A673 (cell line): ENCODE data around the gene ZFR. TPM values are rescaled to one million over a fixed set of nuclear protein-coding genes. Genes with fewer than 3 reads are reported as not detected.
A peak's percentile ranks its signal among the peaks of the same experiment; 100 is the strongest.

Experiments used
- BruUV-seq: library from RNA; stranded (reverse); fragments of 400-500 nt; replicated peaks from 2 replicates; lab custom pipeline; 2021; lab: Mats Ljungman, UMichigan
- CTCF ChIA-PET: fragments of 300-600 bp; sonication (Branson Sonifier 250); formaldehyde crosslinking; loops from one replicate; lab custom pipeline; 2022; ENCODE audit warnings: antibody characterized with exemption; lab: Charles Lee
- POLR2A ChIA-PET: fragments of 300-600 bp; sonication (Branson Sonifier 250); formaldehyde crosslinking; loops from one replicate; lab custom pipeline; 2022; ENCODE audit warnings: antibody characterized with exemption; ENCODE audit not compliant: low non-redundant PET; lab: Charles Lee
- DNase-seq: peaks from one replicate; pipeline ENCODE4 v3.0.0-alpha.2; 2015; ENCODE audit warnings: low spot score
- H3K27ac ChIP-seq: fragments of 200-600 bp; sonication (generic); 2 replicates; pipeline ENCODE4 v1.5.1; 2016; ENCODE audit warnings: mixed run types, low read depth, mild to moderate bottlenecking, mixed read lengths, antibody characterized with exemption, low read length; ENCODE audit not compliant: poor library complexity, severe bottlenecking
- H3K27me3 ChIP-seq: fragments of 200-600 bp; sonication (generic); replicated peaks from 2 replicates; pipeline ENCODE4 v1.6.1; 2017; ENCODE audit warnings: mixed run types, low read depth, mild to moderate bottlenecking, mixed read lengths, antibody characterized with exemption, low read length; ENCODE audit not compliant: insufficient read depth, poor library complexity
- H3K36me3 ChIP-seq: fragments of 200-600 bp; sonication (generic); 2 replicates; pipeline ENCODE4 v1.6.1; 2016; ENCODE audit warnings: mixed run types, mild to moderate bottlenecking, mixed read lengths, antibody characterized with exemption, low read length; ENCODE audit not compliant: insufficient read depth, poor library complexity, severe bottlenecking
- H3K4me1 ChIP-seq: fragments of 200-600 bp; sonication (generic); 2 replicates; pipeline ENCODE4 v1.6.1; 2017; ENCODE audit warnings: mixed run types, mild to moderate bottlenecking, mixed read lengths, antibody characterized with exemption, low read length; ENCODE audit not compliant: insufficient read depth, poor library complexity, severe bottlenecking
- H3K4me3 ChIP-seq: fragments of 200-600 bp; sonication (generic); 2 replicates; pipeline ENCODE4 v1.5.1; 2016; ENCODE audit warnings: low read depth, mixed run types, mild to moderate bottlenecking, mixed read lengths, low read length; ENCODE audit not compliant: poor library complexity, severe bottlenecking
- H3K9me3 ChIP-seq: fragments of 200-600 bp; sonication (generic); 2 replicates; pipeline ENCODE4 v1.6.1; 2016; ENCODE audit warnings: mixed run types, low read depth, mild to moderate bottlenecking, mixed read lengths, antibody characterized with exemption, low read length; ENCODE audit not compliant: poor library complexity, severe bottlenecking
- EZH2 ChIP-seq: fragments of 200-600 bp; sonication (generic); IDR thresholded peaks from 2 replicates; pipeline ENCODE4 v1.6.1; 2017; ENCODE audit warnings: borderline replicate concordance, low read depth, mild to moderate bottlenecking, mixed read lengths, antibody characterized with exemption, low read length; ENCODE audit not compliant: poor library complexity, severe bottlenecking
- intact Hi-C: fragments of 100-400 bp; cut with micrococcal nuclease; formaldehyde crosslinking; loops from one replicate; pipeline ENCODE4 v1.10.0; 2022; ENCODE audit not compliant: unreplicated experiment
- total RNA-seq: library from RNA; stranded (reverse); gene quantifications from 2 replicates; pipeline ENCODE4 v1.2.3, GENCODE V29; 2021
- TF ChIP-seq, protein P1 (sequence below): fragments of 300-800, 200-600 bp; sonication (generic); conservative IDR thresholded peaks from 2 replicates; pipeline ENCODE4 v1.5.1; 2017; ENCODE audit warnings: low read depth, mild to moderate bottlenecking, antibody characterized with exemption, low read length, moderate library complexity, mixed read lengths

The ZFR gene
- total RNA-seq, 1 experiment from 2014 or later: 110 TPM

- BruUV-seq: TSS peak; percentile 55
- TF ChIP-seq, protein P1, sequence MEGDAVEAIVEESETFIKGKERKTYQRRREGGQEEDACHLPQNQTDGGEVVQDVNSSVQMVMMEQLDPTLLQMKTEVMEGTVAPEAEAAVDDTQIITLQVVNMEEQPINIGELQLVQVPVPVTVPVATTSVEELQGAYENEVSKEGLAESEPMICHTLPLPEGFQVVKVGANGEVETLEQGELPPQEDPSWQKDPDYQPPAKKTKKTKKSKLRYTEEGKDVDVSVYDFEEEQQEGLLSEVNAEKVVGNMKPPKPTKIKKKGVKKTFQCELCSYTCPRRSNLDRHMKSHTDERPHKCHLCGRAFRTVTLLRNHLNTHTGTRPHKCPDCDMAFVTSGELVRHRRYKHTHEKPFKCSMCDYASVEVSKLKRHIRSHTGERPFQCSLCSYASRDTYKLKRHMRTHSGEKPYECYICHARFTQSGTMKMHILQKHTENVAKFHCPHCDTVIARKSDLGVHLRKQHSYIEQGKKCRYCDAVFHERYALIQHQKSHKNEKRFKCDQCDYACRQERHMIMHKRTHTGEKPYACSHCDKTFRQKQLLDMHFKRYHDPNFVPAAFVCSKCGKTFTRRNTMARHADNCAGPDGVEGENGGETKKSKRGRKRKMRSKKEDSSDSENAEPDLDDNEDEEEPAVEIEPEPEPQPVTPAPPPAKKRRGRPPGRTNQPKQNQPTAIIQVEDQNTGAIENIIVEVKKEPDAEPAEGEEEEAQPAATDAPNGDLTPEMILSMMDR: no peak
- TF ChIP-seq EZH2: no peak
- H3K9me3 ChIP-seq: no peaks in the 10 kb centered on the region
- POLR2A ChIA-PET: no interaction called here
- peaks cover 15% of the 10 kb centered on the region for H3K4me1 ChIP-seq
- H3K4me3 ChIP-seq: peak overlapping the region; percentile 97
- no peaks in the 10 kb centered on the region for H3K27me3 ChIP-seq
- DNase-seq: peak; percentile 36
- H3K27ac ChIP-seq: peak overlapping the region; percentile 93
- CTCF ChIA-PET: no interaction called here
- no peaks in the 10 kb centered on the region for H3K36me3 ChIP-seq
- intact Hi-C loops: no loop called here
Observed at GRCh38 chr5:32311404-32312196, 132.9 kb downstream of the ZFR start.

- no peak overlapping the region for H3K4me3 ChIP-seq
- DNase-seq: no peak
- H3K36me3 ChIP-seq: no peaks in the 10 kb centered on the region
- H3K4me1 ChIP-seq: peaks cover 15% of the 10 kb centered on the region
- CTCF ChIA-PET: no interaction called here
- intact Hi-C loops: no loop called here
- POLR2A ChIA-PET: no interaction called here
- BruUV-seq: no TSS peak
- H3K9me3 ChIP-seq: no peaks in the 10 kb centered on the region
- no peak for TF ChIP-seq EZH2
- TF ChIP-seq, protein P1: no peak
- no peaks in the 10 kb centered on the region for H3K27me3 ChIP-seq
- no peak overlapping the region for H3K27ac ChIP-seq
Observed at GRCh38 chr5:32309761-32310160, 134.8 kb downstream of the ZFR start.

- ChIA-PET POLR2A (no interaction called here), CTCF (no interaction called here)
- TF ChIP-seq EZH2: no peak
- TF ChIP-seq, protein P1: no peak
- Histone ChIP-seq H3K4me3 (no peak overlapping the region), H3K36me3 (no peaks in the 10 kb centered on the region), H3K9me3 (no peaks in the 10 kb centered on the region), H3K27ac (no peak overlapping the region), H3K27me3 (no peaks in the 10 kb centered on the region), H3K4me1 (peaks cover 15% of the 10 kb centered on the region)
- intact Hi-C loops: no loop called here
- BruUV-seq: no TSS peak
- no peak for DNase-seq
Observed at GRCh38 chr5:32308946-32309345, 135.6 kb downstream of the ZFR start.
